ENCODE measurements around the gene XYLT1.

The XYLT1 gene

GRCh38 chr16:17084130-17084529, 386.6 kb downstream of the XYLT1 start:
- no peak for DNase-seq (ENCODE audit: low spot score)

GRCh38 chr16:17083628-17084027, 387.1 kb downstream of the XYLT1 start:
- DNase-seq (ENCODE audit: low spot score): no peak

GRCh38 chr16:17082095-17082882, 388.5 kb downstream of the XYLT1 start:
- DNase-seq (ENCODE audit: low spot score): no peak

- DNase-seq (ENCODE audit: low spot score): no peak
Observed at GRCh38 chr16:17080105-17080504, 390.7 kb downstream of the XYLT1 start.

GRCh38 chr16:17078931-17079631, 391.7 kb downstream of the XYLT1 start:
- DNase-seq (ENCODE audit: low spot score): no peak

GRCh38 chr16:17076818-17077498, 393.8 kb downstream of the XYLT1 start:
- no peak for DNase-seq (ENCODE audit: low spot score)

GRCh38 chr16:17076092-17076754, 394.5 kb downstream of the XYLT1 start:
- DNase-seq (ENCODE audit: low spot score): no peak

- no peak for DNase-seq (ENCODE audit: low spot score)
Observed at GRCh38 chr16:17072104-17072503, 398.7 kb downstream of the XYLT1 start.

- DNase-seq (ENCODE audit: low spot score): no peak
Observed at GRCh38 chr16:17070882-17071592, 399.7 kb downstream of the XYLT1 start.

GRCh38 chr16:17069681-17070080, 401.1 kb downstream of the XYLT1 start:
- no peak for DNase-seq (ENCODE audit: low spot score)

- DNase-seq (ENCODE audit: low spot score): no peak
Observed at GRCh38 chr16:17068524-17068923, 402.2 kb downstream of the XYLT1 start.

- no peak for DNase-seq (ENCODE audit: low spot score)
Observed at GRCh38 chr16:17067882-17068281, 402.9 kb downstream of the XYLT1 start.

- no peak for DNase-seq (ENCODE audit: low spot score)
Observed at GRCh38 chr16:17063201-17064139, 407.3 kb downstream of the XYLT1 start.

GRCh38 chr16:17062676-17063075, 408.1 kb downstream of the XYLT1 start:
- no peak for DNase-seq (ENCODE audit: low spot score)

- DNase-seq (ENCODE audit: low spot score): no peak
Observed at GRCh38 chr16:17061326-17061725, 409.4 kb downstream of the XYLT1 start.

GRCh38 chr16:17058471-17058870, 412.3 kb downstream of the XYLT1 start:
- no peak for DNase-seq (ENCODE audit: low spot score)

- no peak for DNase-seq (ENCODE audit: low spot score)
Observed at GRCh38 chr16:17056666-17057065, 414.1 kb downstream of the XYLT1 start.

GRCh38 chr16:17053536-17054160, 417.1 kb downstream of the XYLT1 start:
- no peak for DNase-seq (ENCODE audit: low spot score)

Data from LoVo (cell line).